K562 (cell line): ENCODE measurements around the gene NT5C. TPM values are rescaled to one million over a fixed set of nuclear protein-coding genes. Genes with fewer than 3 reads are reported as not detected.

Source experiments
- CBX5 ChIP-seq: IDR thresholded peaks from 2 replicates; pipeline ENCODE4 v1.6.1; 2014; ENCODE audit warnings: low read depth, borderline replicate concordance
- DACH1 ChIP-seq: fragments of 450-650 bp; IDR thresholded peaks from 2 replicates; pipeline ENCODE4 v1.6.1; 2018; ENCODE audit not compliant: partially characterized antibody
- E2F3 ChIP-seq: fragments of 250-450 bp; sonication (Bioruptor Pico); IDR thresholded peaks from 2 replicates; pipeline ENCODE4 v1.4.0; 2020; ENCODE audit warnings: mild to moderate bottlenecking
- E2F6 ChIP-seq, 2 experiments: IDR thresholded peaks; 2 replicates each; pipeline ENCODE4 v1.6.1; 2011; ENCODE audit warnings: borderline replicate concordance in 1 of 2, control low read depth in 1 of 2, low read depth in 1 of 2, low read length in 1 of 2, mild to moderate bottlenecking in 1 of 2, mixed read lengths in 1 of 2, moderate library complexity in 1 of 2; ENCODE audit not compliant: insufficient read depth in 1 of 2, insufficient read length in 1 of 2, poor library complexity in 1 of 2, severe bottlenecking in 1 of 2; ENCODE audit errors: extremely low read depth in 1 of 2
- HOXB6 ChIP-seq: fragments of 250-450 bp; sonication (Bioruptor Pico); IDR thresholded peaks from 2 replicates; pipeline ENCODE4 v1.5.1; 2022; ENCODE audit warnings: mild to moderate bottlenecking, borderline replicate concordance
- HSF4 ChIP-seq: fragments of 250-450 bp; sonication (Bioruptor Pico); IDR thresholded peaks from 2 replicates; pipeline ENCODE4 v2.1.2; 2022; ENCODE audit warnings: mild to moderate bottlenecking, moderate library complexity, borderline replicate concordance
- IRF2 ChIP-seq: sonication (generic); formaldehyde crosslinking; IDR thresholded peaks from 2 replicates; pipeline ENCODE4 v1.8.1; 2022; ENCODE audit warnings: mild to moderate bottlenecking, missing genetic modification reagents
- MYC ChIP-seq, 2 experiments: fragments of 250-450 bp in 1 of 2; sonication (Bioruptor Pico) in 1 of 2; IDR thresholded peaks; 2 replicates each; pipeline versions ENCODE4 v1.5.1 to v1.6.1; 2012 to 2021; ENCODE audit warnings: low read depth in 2 of 2, borderline replicate concordance in 1 of 2, improper control_type of control experiment in 1 of 2, low read length in 1 of 2, mild to moderate bottlenecking in 1 of 2, moderate library complexity in 1 of 2
- NFYB ChIP-seq: IDR thresholded peaks from 2 replicates; pipeline ENCODE4 v1.6.1; 2011; ENCODE audit warnings: mild to moderate bottlenecking, moderate library complexity; ENCODE audit not compliant: insufficient read length; ENCODE audit errors: extremely low read depth
- POU5F1 ChIP-seq: fragments of 150-350 bp; IDR thresholded peaks from 2 replicates; pipeline ENCODE4 v1.6.1; 2014; ENCODE audit warnings: borderline replicate concordance, low read length, low read depth, mild to moderate bottlenecking; ENCODE audit not compliant: partially characterized antibody
- PTRF ChIP-seq: fragments of 450-650 bp; IDR thresholded peaks from 2 replicates; pipeline ENCODE4 v1.6.1; 2016; ENCODE audit warnings: mild to moderate bottlenecking, missing genetic modification characterization, missing compliant biosample characterization
- SMARCA5 ChIP-seq: fragments of 450-650 bp; IDR thresholded peaks from 2 replicates; pipeline ENCODE4 v1.6.1; 2016
- SNRNP70 ChIP-seq: fragments of 200-400 bp; formaldehyde crosslinking; optimal IDR thresholded peaks from 2 replicates; pipeline ENCODE3; 2017; ENCODE audit warnings: low read depth, low read length
- TBP ChIP-seq: optimal IDR thresholded peaks from 2 replicates; pipeline ENCODE3; 2011; ENCODE audit warnings: low read depth, low read length, improper control_type of control experiment
- TFAP4 ChIP-seq: sonication (generic); formaldehyde crosslinking; IDR thresholded peaks from 2 replicates; pipeline ENCODE4 v1.8.0; 2022; ENCODE audit warnings: missing genetic modification reagents, mild to moderate bottlenecking, moderate library complexity, borderline replicate concordance
- UBTF ChIP-seq, 2 experiments: IDR thresholded peaks; 2 replicates each; pipeline ENCODE4 v1.6.1; 2012; ENCODE audit warnings: improper control_type of control experiment in 2 of 2, low read depth in 2 of 2, low read length in 2 of 2, borderline replicate concordance in 1 of 2
- XRCC4 ChIP-seq: IDR thresholded peaks from one replicate; pipeline ENCODE4 v1.6.1; 2011; ENCODE audit not compliant: insufficient read depth, insufficient read length; ENCODE audit errors: extremely low read depth
- ZBTB9 ChIP-seq: fragments of 450-650 bp; formaldehyde crosslinking; IDR thresholded peaks from 2 replicates; pipeline ENCODE4 v1.4.0; 2020; ENCODE audit warnings: mild to moderate bottlenecking, moderate library complexity
- ZNF354B ChIP-seq: fragments of 250-450 bp; sonication (Bioruptor Pico); IDR thresholded peaks from 2 replicates; pipeline ENCODE4 v1.4.0; 2020
- polyA plus RNA-seq, 8 experiments: library from polyadenylated mRNA; depleted of rRNA in 4 of 8; stranded (reverse) in 5 of 8; unstranded in 3 of 8; fragments of >200 nt; fragmentation: Nextera tagmentation in 2 of 8; fragmentation: Illumina TruSeq in 1 of 8; extraction: Ambion mirVana in 2 of 8; extraction: Trizol in 1 of 8; gene quantifications; 2 replicates each; pipeline versions ENCODE4 v1.2.1 to v1.2.3, GENCODE V29; 2011 to 2014; ENCODE audit warnings: inconsistent platforms in 1 of 8, missing spikeins in 1 of 8
- total RNA-seq, 7 experiments: library from RNA; depleted of rRNA in 6 of 7; stranded (reverse); fragments of >200 nt in 6 of 7; fragmentation: Illumina TruSeq in 2 of 7; extraction: Trizol in 2 of 7; gene quantifications; 2 replicates each; pipeline versions ENCODE4 v1.2.1 to v1.2.3, GENCODE V29; 2011 to 2021; ENCODE audit warnings: low replicate concordance in 1 of 7

The NT5C gene
- total and polyA plus RNA-seq, 9 of the 15 experiments (the other 6 are each of a cell fraction or from before 2014, with no cell fraction given) = 2.9 to 205 (median 45.0) TPM

- peak; percentile 20; the same call in 1 of the 2 replicates for TF ChIP-seq E2F3 (CRISPR knock-in tag)
- peak; percentile 57 for TF ChIP-seq MYC (IDR thresholded peaks at IDR 0.05; ENCODE audit: low read depth, low read length)
- no peak for TF ChIP-seq MYC (CRISPR knock-in tag; IDR thresholded peaks at IDR 0.05; ENCODE audit: borderline replicate concordance, low read depth)
- TF ChIP-seq HOXB6 (CRISPR knock-in tag) = no peak
- no peak for TF ChIP-seq POU5F1
- peak; percentile 58 for TF ChIP-seq TBP
- no peak for TF ChIP-seq SMARCA5
- TF ChIP-seq UBTF (IDR thresholded peaks at IDR 0.05; ENCODE audit: borderline replicate concordance in 1 of 2, low read depth in 2 of 2, low read length in 2 of 2) = 0 out of 4 replicates have a peak, but pooled peaks of 1 of the 2 experiments have one; percentile 2
- no peak for TF ChIP-seq CBX5
- TF ChIP-seq E2F6 (IDR thresholded peaks at IDR 0.05; ENCODE audit: borderline replicate concordance in 1 of 2, extremely low read depth in 1 of 2, insufficient read depth in 1 of 2, insufficient read length in 1 of 2, low read depth in 1 of 2, low read length in 1 of 2, poor library complexity in 1 of 2, severe bottlenecking in 1 of 2) = peak; percentile 10 to 52
- no peak for TF ChIP-seq SNRNP70
- 0 out of 2 replicates have a peak, but pooled peaks have one; percentile 69 for TF ChIP-seq ZBTB9 (CRISPR knock-in tag)
- TF ChIP-seq NFYB = no peak
- TF ChIP-seq XRCC4 = no peak
- TF ChIP-seq HSF4 (CRISPR knock-in tag) = no peak
- no peak for TF ChIP-seq DACH1
- 0 out of 2 replicates have a peak, but pooled peaks have one; percentile 48 for TF ChIP-seq TFAP4
- TF ChIP-seq ZNF354B = no peak
- TF ChIP-seq IRF2 (CRISPR knock-in tag) = no peak
- TF ChIP-seq PTRF (tag) = no peak
These were observed 43.7 kb downstream of the NT5C start, which contains the start of gene SLC16A5 (continued) for GRCh38 chr17:75087558-75088453.
